Hepatocyte (in vitro differentiated cells): Measurements from ENCODE around the gene FHL3. TPM values are rescaled to one million over a fixed set of nuclear protein-coding genes. Genes with fewer than 3 reads are reported as not detected.

Source experiments
- DNase-seq: peaks from one replicate; pipeline ENCODE4 v3.0.0-alpha.2; 2016; ENCODE audit warnings: low spot score
- H2AFZ ChIP-seq: fragments of 200-600 bp; sonication (generic); 2 replicates; pipeline ENCODE4 v1.6.0; 2016; ENCODE audit warnings: antibody characterized with exemption, mild to moderate bottlenecking
- H3K27ac ChIP-seq: fragments of 200-600 bp; sonication (generic); 2 replicates; pipeline ENCODE4 v1.5.1; 2016; ENCODE audit warnings: mild to moderate bottlenecking
- H3K27me3 ChIP-seq: fragments of 200-600 bp; sonication (generic); 2 replicates; pipeline ENCODE4 v1.6.1; 2016
- H3K36me3 ChIP-seq: fragments of 200-600 bp; sonication (generic); replicated peaks from 2 replicates; pipeline ENCODE4 v1.5.1; 2016; ENCODE audit warnings: low read depth; ENCODE audit not compliant: insufficient read depth
- H3K4me1 ChIP-seq: fragments of 200-600 bp; sonication (generic); 2 replicates; pipeline ENCODE4 v1.5.1; 2016; ENCODE audit warnings: mild to moderate bottlenecking, moderate library complexity; ENCODE audit not compliant: insufficient read depth
- H3K4me2 ChIP-seq: fragments of 200-600 bp; sonication (generic); 2 replicates; pipeline ENCODE4 v1.6.0; 2016
- H3K4me3 ChIP-seq: fragments of 200-600 bp; sonication (generic); 2 replicates; pipeline ENCODE4 v1.5.1; 2016; ENCODE audit warnings: mild to moderate bottlenecking
- H3K79me2 ChIP-seq: fragments of 200-600 bp; sonication (generic); 2 replicates; pipeline ENCODE4 v1.6.0; 2017; ENCODE audit warnings: mild to moderate bottlenecking
- H3K9me2 ChIP-seq: fragments of 200-600 bp; sonication (generic); replicated peaks from 2 replicates; pipeline ENCODE4 v1.6.0; 2017; ENCODE audit warnings: mild to moderate bottlenecking; ENCODE audit not compliant: insufficient read depth
- H3K9me3 ChIP-seq: fragments of 200-600 bp; sonication (generic); 2 replicates; pipeline ENCODE4 v1.5.1; 2016; ENCODE audit warnings: low read depth, mild to moderate bottlenecking
- H4K20me1 ChIP-seq: fragments of 200-600 bp; sonication (generic); 2 replicates; pipeline ENCODE4 v1.6.0; 2016; ENCODE audit warnings: mild to moderate bottlenecking; ENCODE audit not compliant: insufficient read depth, poor library complexity, severe bottlenecking
- EZH2 ChIP-seq: fragments of 200-600 bp; sonication (generic); IDR thresholded peaks from 2 replicates; pipeline ENCODE4 v1.6.1; 2016; ENCODE audit warnings: antibody characterized with exemption, mild to moderate bottlenecking, borderline replicate concordance
- EZH2phosphoT487 ChIP-seq: fragments of 200-600 bp; sonication (generic); IDR thresholded peaks from one replicate; pipeline ENCODE4 v1.6.1; 2018; ENCODE audit warnings: antibody characterized with exemption, mild to moderate bottlenecking, low read depth, moderate library complexity; ENCODE audit not compliant: unreplicated experiment, severe bottlenecking
- WGBS: methylation state at CpG from one replicate; pipeline ENCODE4 v1.1.6; 2016; ENCODE audit warnings: low lambda C conversion rate; ENCODE audit errors: missing lambda C conversion rate; 5-methylcytosine and 5-hydroxymethylcytosine counted together
- polyA plus RNA-seq: library from polyadenylated mRNA; unstranded; fragments of >200 nt; fragmentation: Nextera tagmentation; extraction: Ambion mirVana; gene quantifications from 2 replicates; pipeline ENCODE4 v1.2.1, GENCODE V29; 2016
- total RNA-seq: library from RNA; depleted of rRNA; stranded (reverse); fragments of >200 nt; gene quantifications from 2 replicates; pipeline ENCODE4 v1.2.3, GENCODE V29; 2014
- TF ChIP-seq, protein P1 (sequence below): fragments of 200-600 bp; sonication (generic); IDR thresholded peaks from 2 replicates; pipeline ENCODE4 v1.5.1; 2016; ENCODE audit warnings: antibody characterized with exemption, mild to moderate bottlenecking; ENCODE audit not compliant: poor library complexity

Gene FHL3
- total and polyA plus RNA-seq, 2 experiments from 2014 or later, result 27.2 to 28.6 TPM

DNA sequence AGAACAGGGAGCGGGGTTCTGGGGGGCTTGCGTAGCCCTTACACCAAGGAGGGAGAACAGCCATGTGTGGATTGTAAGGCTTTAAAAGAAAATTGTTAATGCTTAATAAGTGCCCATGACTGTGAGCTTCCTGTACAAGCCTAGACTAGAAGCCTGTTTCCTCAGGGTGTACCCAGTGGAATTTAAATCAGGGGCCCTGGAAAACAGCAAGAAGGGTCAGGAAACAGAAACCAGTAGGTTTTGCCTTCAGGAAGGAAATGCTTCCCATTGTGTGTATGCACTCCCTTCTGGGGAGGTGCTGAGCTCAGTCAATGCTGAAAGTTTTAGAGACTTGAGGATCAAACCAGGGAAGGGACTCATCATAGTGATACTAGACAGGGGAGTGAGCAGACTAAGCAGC lies 19.9 kb upstream of the FHL3 start:
- TF ChIP-seq EZH2phosphoT487 (no peak), EZH2 (no peak)
- TF ChIP-seq, protein P1, sequence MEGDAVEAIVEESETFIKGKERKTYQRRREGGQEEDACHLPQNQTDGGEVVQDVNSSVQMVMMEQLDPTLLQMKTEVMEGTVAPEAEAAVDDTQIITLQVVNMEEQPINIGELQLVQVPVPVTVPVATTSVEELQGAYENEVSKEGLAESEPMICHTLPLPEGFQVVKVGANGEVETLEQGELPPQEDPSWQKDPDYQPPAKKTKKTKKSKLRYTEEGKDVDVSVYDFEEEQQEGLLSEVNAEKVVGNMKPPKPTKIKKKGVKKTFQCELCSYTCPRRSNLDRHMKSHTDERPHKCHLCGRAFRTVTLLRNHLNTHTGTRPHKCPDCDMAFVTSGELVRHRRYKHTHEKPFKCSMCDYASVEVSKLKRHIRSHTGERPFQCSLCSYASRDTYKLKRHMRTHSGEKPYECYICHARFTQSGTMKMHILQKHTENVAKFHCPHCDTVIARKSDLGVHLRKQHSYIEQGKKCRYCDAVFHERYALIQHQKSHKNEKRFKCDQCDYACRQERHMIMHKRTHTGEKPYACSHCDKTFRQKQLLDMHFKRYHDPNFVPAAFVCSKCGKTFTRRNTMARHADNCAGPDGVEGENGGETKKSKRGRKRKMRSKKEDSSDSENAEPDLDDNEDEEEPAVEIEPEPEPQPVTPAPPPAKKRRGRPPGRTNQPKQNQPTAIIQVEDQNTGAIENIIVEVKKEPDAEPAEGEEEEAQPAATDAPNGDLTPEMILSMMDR, result no peak
- H3K4me1 ChIP-seq, result peaks cover 18% of the 10 kb centered on the region
- H3K36me3 ChIP-seq, result peaks cover 3% of the 10 kb centered on the region
- H2AFZ ChIP-seq, result no peak overlapping the region
- no peak for DNase-seq
- no peaks in the 10 kb centered on the region for H3K27me3 ChIP-seq
- no peak overlapping the region for H3K4me2 ChIP-seq
- 100% methylated on average over 2 of the region's 2 CpGs for WGBS
- no peak overlapping the region for H3K4me3 ChIP-seq
- H3K79me2 ChIP-seq, result no peaks in the 10 kb centered on the region
- no peaks in the 10 kb centered on the region for H3K9me2 ChIP-seq
- no peak overlapping the region for H3K27ac ChIP-seq
- no peaks in the 10 kb centered on the region for H4K20me1 ChIP-seq
- no peaks in the 10 kb centered on the region for H3K9me3 ChIP-seq

DNA sequence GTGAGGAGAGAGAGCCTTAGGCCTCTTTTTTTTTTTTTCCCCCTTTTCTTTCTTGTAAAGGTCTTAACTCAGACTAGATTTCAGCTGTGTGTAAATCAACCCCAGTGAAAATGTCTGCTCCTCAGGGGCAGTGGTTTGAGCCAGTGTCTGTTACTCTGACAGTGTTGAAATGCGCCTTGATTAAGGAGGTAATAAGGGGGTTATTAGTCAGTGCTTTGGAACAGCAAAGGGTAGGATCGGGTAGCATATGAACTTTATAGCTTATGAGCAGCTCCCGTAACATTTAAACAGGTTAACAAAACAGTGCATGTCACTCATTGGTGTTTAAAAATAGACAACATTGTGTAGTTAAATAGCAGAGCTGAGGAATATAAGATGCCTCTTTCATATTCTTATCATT lies 17.5 kb upstream of the FHL3 start:
- Histone ChIP-seq H3K36me3 (peaks cover 3% of the 10 kb centered on the region), H4K20me1 (no peaks in the 10 kb centered on the region), H3K9me2 (no peaks in the 10 kb centered on the region), H3K4me2 (no peak overlapping the region), H3K4me1 (no peaks in the 10 kb centered on the region), H3K79me2 (peaks cover 4% of the 10 kb centered on the region), H3K27me3 (no peaks in the 10 kb centered on the region), H3K9me3 (no peaks in the 10 kb centered on the region), H3K4me3 (no peak overlapping the region), H3K27ac (no peak overlapping the region), H2AFZ (no peak overlapping the region)
- no peak for DNase-seq
- WGBS, result 89% methylated on average over 3 of the region's 3 CpGs
- TF ChIP-seq, protein P1, result no peak
- TF ChIP-seq EZH2 (no peak), EZH2phosphoT487 (no peak)

DNA sequence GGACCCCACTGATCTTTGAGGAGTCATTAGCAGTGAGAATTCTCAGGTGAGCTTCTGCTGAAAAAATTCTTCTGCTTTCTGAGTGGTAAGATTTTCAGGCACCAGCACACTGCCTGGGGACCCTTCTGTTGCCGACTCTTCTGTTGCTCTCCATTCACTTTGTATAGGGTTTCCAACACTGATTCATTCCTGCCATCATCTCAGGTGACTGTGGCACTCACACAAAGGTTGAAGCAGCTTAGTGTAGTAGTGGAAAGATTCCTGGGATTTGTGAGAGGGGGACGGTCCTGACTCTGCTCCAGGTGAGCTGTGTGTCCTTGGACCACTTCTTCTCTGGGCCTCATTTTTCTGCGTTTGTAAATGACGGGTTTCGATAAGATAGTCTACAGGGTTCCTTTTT lies 16.7 kb upstream of the FHL3 start:
- Histone ChIP-seq H3K4me1 (no peaks in the 10 kb centered on the region), H3K27me3 (no peaks in the 10 kb centered on the region), H3K4me2 (no peak overlapping the region), H3K36me3 (peaks cover 3% of the 10 kb centered on the region), H3K79me2 (peaks cover 13% of the 10 kb centered on the region), H3K9me2 (no peaks in the 10 kb centered on the region), H4K20me1 (no peaks in the 10 kb centered on the region), H3K4me3 (no peak overlapping the region), H2AFZ (no peak overlapping the region), H3K9me3 (no peaks in the 10 kb centered on the region), H3K27ac (no peak overlapping the region)
- DNase-seq, result no peak
- no peak for TF ChIP-seq EZH2
- TF ChIP-seq EZH2phosphoT487, result no peak
- TF ChIP-seq, protein P1, result no peak
- 98% methylated on average over 5 of the region's 5 CpGs for WGBS

DNA sequence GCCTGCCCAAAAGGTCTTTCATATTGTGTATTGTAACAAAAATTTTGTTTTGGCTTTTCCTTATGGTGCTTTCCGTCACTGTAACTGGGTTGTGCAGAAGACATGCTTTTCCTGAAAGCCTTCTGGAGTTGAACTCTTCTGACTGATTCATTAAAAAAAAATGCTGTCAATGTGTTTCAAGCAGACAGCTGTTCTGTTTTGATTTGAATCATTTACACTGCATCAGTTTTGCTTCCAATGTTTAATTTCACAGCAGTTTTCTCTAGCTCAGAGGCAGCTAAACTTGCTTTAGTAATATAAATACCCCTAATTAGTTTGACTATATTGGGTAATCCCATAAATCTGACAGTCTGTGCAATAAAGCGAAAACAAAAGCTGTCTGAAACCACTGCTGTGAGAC lies 15.1 kb upstream of the FHL3 start:
- H3K4me1 ChIP-seq, result no peaks in the 10 kb centered on the region
- H4K20me1 ChIP-seq, result no peaks in the 10 kb centered on the region
- TF ChIP-seq, protein P1, result no peak
- TF ChIP-seq EZH2 (no peak), EZH2phosphoT487 (no peak)
- H3K79me2 ChIP-seq, result peaks cover 27% of the 10 kb centered on the region
- H3K27me3 ChIP-seq, result no peaks in the 10 kb centered on the region
- DNase-seq, result no peak
- H3K4me2 ChIP-seq, result no peak overlapping the region
- WGBS, result 98% methylated on average over 2 of the region's 2 CpGs
- no peaks in the 10 kb centered on the region for H3K9me3 ChIP-seq
- H2AFZ ChIP-seq, result no peak overlapping the region
- peaks cover 3% of the 10 kb centered on the region for H3K36me3 ChIP-seq
- no peaks in the 10 kb centered on the region for H3K9me2 ChIP-seq
- no peak overlapping the region for H3K27ac ChIP-seq
- no peak overlapping the region for H3K4me3 ChIP-seq
